BLaER1 (cell line): ENCODE measurements around the gene C1orf210.
A peak's percentile ranks its signal among the peaks of the same experiment; 100 is the strongest.

Experiments
- H3K27ac ChIP-seq: shearing (Covaris generic); formaldehyde crosslinking; 2 replicates; pipeline ENCODE4 v1.8.1; 2022
- H3K27me3 ChIP-seq: shearing (Covaris generic); formaldehyde crosslinking; 2 replicates; pipeline ENCODE4 v1.8.1; 2022
- H3K36me3 ChIP-seq: shearing (Covaris generic); formaldehyde crosslinking; 2 replicates; pipeline ENCODE4 v1.8.1; 2022
- H3K4me1 ChIP-seq: shearing (Covaris generic); formaldehyde crosslinking; 2 replicates; pipeline ENCODE4 v1.8.1; 2022
- H3K4me2 ChIP-seq: shearing (Covaris generic); formaldehyde crosslinking; 2 replicates; pipeline ENCODE4 v1.8.1; 2022
- H3K4me3 ChIP-seq: shearing (Covaris generic); formaldehyde crosslinking; 2 replicates; pipeline ENCODE4 v1.8.1; 2022
- H3K9ac ChIP-seq: shearing (Covaris generic); formaldehyde crosslinking; 2 replicates; pipeline ENCODE4 v1.8.1; 2022
- H3K9me3 ChIP-seq: shearing (Covaris generic); formaldehyde crosslinking; 2 replicates; pipeline ENCODE4 v1.8.1; 2022
- H4K20me1 ChIP-seq: shearing (Covaris generic); formaldehyde crosslinking; 2 replicates; pipeline ENCODE4 v1.8.1; 2022
- Cebpa-rat ChIP-seq: shearing (Covaris generic); IDR thresholded peaks from 2 replicates; pipeline ENCODE4 v1.8.1; 2022

The C1orf210 gene

GRCh38 chr1:43312663-43313515, 27.5 kb upstream of the C1orf210 start:
- Histone ChIP-seq H3K4me1 (no peaks in the 10 kb centered on the region), H3K9ac (no peak overlapping the region), H3K27ac (no peak overlapping the region), H3K4me2 (no peak overlapping the region), H3K36me3 (no peaks in the 10 kb centered on the region), H3K9me3 (no peaks in the 10 kb centered on the region), H3K27me3 (no peaks in the 10 kb centered on the region), H4K20me1 (no peaks in the 10 kb centered on the region), H3K4me3 (no peak overlapping the region)
- TF ChIP-seq Cebpa-rat = no peak

DNA sequence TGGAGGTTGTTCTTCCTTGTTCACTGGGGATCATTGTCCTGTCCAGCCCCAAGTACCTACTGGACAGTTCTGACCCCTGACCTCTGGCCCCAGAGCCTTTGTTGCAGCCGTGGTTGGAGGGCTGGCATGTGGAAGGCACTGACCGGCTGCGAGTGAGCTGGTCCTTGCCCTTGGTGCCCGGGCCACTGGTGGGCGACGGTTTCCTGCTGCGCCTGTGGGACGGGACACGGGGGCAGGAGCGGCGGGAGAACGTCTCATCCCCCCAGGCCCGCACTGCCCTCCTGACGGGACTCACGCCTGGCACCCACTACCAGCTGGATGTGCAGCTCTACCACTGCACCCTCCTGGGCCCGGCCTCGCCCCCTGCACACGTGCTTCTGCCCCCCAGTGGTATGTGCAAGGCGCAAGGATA, 26.8 kb upstream of the C1orf210 start:
- H3K4me3 ChIP-seq = no peak overlapping the region
- TF ChIP-seq Cebpa-rat = no peak

GRCh38 chr1:43311521-43311920, 26.1 kb upstream of the C1orf210 start:
- no peak overlapping the region for H3K4me2 ChIP-seq
- H3K27me3 ChIP-seq = no peaks in the 10 kb centered on the region
- H4K20me1 ChIP-seq = no peaks in the 10 kb centered on the region
- no peak overlapping the region for H3K27ac ChIP-seq
- H3K9ac ChIP-seq = no peak overlapping the region
- H3K9me3 ChIP-seq = no peaks in the 10 kb centered on the region
- no peaks in the 10 kb centered on the region for H3K4me1 ChIP-seq
- no peaks in the 10 kb centered on the region for H3K36me3 ChIP-seq
- H3K4me3 ChIP-seq = no peak overlapping the region
- TF ChIP-seq Cebpa-rat = no peak

More for the DNA sequence above, 26.8 kb upstream of the C1orf210 start:
- H3K9me3 ChIP-seq = no peaks in the 10 kb centered on the region
- H3K4me2 ChIP-seq = no peak overlapping the region
- no peak overlapping the region for H3K9ac ChIP-seq
- no peaks in the 10 kb centered on the region for H4K20me1 ChIP-seq
- no peaks in the 10 kb centered on the region for H3K27me3 ChIP-seq
- no peaks in the 10 kb centered on the region for H3K4me1 ChIP-seq
- H3K36me3 ChIP-seq = no peaks in the 10 kb centered on the region
- H3K27ac ChIP-seq = no peak overlapping the region

DNA sequence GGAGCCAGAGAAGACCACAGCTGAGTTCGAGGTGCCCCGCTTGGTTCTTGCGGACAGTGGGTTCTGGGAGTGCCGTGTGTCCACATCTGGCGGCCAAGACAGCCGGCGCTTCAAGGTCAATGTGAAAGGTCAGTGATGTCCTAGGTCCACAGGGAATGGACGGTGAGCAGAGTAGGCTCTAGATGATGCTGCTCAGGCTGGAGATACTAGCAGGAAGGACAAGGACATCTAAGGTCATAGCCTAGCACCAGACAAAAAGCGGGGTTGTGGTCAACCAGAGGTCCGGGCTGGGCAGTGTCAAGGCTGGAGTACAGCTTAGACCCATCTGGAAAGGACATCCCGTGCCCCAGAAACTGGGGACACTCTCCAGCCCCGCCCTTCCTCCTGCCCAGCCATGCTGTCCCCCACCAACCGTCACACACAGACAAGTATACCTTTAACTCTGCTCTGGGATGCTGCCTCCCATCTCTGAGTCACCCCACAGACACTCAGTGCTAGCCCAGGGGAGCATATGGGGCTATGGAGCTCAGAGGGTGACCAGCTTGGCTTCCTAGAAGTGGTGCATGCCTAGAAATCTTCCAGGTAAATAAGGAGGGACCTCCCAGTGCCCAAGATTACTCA, 24.1 kb upstream of the C1orf210 start:
- Histone ChIP-seq H3K4me3 (no peak overlapping the region), H3K36me3 (no peaks in the 10 kb centered on the region), H4K20me1 (no peaks in the 10 kb centered on the region), H3K9ac (no peak overlapping the region), H3K4me2 (no peak overlapping the region), H3K4me1 (peaks cover 15% of the 10 kb centered on the region), H3K27ac (no peak overlapping the region), H3K9me3 (no peaks in the 10 kb centered on the region), H3K27me3 (no peaks in the 10 kb centered on the region)
- TF ChIP-seq Cebpa-rat = no peak

GRCh38 chr1:43308635-43309404, 23.4 kb upstream of the C1orf210 start:
- H3K36me3 ChIP-seq = no peaks in the 10 kb centered on the region
- no peak for TF ChIP-seq Cebpa-rat
- H3K27ac ChIP-seq = no peak overlapping the region
- no peaks in the 10 kb centered on the region for H4K20me1 ChIP-seq
- H3K4me1 ChIP-seq = peaks cover 22% of the 10 kb centered on the region
- no peak overlapping the region for H3K9ac ChIP-seq
- H3K4me3 ChIP-seq = no peak overlapping the region
- H3K4me2 ChIP-seq = no peak overlapping the region
- no peaks in the 10 kb centered on the region for H3K9me3 ChIP-seq
- H3K27me3 ChIP-seq = no peaks in the 10 kb centered on the region

DNA sequence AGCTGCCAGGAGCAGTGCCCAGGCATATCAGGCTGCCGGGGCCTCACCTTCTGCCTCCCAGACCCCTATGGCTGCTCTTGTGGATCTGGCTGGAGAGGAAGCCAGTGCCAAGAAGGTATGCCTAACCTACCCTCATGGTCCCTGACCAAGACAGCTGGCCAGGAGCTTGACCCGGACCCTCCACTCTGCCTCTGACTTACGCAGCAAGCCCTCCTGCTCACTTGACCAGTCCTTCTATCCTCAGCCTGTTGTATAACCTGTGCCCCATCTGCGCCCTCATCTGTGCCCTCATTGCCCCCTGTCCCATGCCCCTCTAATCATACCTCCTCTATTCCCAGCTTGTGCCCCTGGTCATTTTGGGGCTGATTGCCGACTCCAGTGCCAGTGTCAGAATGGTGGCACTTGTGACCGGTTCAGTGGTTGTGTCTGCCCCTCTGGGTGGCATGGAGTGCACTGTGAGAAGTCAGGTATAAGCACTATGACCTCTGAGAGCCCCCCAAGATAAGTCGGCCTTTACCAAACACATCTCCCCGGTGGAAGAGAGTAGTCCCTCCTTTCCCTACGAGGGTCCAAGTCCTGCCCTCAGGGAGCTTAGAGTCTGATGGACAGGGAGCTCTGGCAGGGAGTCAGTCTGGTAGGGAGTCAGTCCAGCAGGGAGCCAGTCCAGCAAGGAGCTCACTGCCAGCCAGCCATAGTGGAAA, 22.2 kb upstream of the C1orf210 start:
- Histone ChIP-seq H4K20me1 (no peaks in the 10 kb centered on the region), H3K27ac (no peak overlapping the region), H3K4me2 (no peak overlapping the region), H3K9me3 (no peaks in the 10 kb centered on the region), H3K27me3 (no peaks in the 10 kb centered on the region), H3K4me3 (no peak overlapping the region), H3K4me1 (peaks cover 23% of the 10 kb centered on the region), H3K9ac (no peak overlapping the region), H3K36me3 (no peaks in the 10 kb centered on the region)
- no peak for TF ChIP-seq Cebpa-rat

DNA sequence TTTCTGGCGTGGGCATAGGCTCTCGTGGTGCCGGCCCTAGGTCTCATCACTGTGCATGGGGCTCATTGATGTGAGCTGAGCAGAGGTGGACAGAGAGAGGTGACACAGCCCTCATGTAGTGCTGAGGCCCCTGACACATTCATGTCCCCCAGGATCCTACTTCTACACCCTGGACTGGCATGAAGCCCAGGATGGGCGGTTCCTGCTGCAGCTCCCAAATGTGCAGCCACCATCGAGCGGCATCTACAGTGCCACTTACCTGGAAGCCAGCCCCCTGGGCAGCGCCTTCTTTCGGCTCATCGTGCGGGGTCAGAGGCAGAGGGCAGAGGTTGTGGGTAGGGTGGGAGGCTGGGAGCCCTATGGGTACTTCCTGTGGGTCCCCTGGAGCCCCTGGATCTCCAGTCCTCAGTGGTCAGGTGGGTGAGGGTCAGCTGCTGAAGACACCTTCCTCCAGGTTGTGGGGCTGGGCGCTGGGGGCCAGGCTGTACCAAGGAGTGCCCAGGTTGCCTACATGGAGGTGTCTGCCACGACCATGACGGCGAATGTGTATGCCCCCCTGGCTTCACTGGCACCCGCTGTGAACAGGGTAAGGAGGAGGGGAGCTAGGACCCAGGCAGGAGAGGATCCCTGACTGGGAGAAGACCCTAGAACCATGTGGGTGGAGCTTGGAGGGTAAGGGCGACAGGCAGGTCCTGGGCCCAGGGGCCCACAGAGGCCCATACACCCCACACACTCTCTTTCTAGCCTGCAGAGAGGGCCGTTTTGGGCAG, 21.5 kb upstream of the C1orf210 start:
- no peak for TF ChIP-seq Cebpa-rat
- H3K4me2 ChIP-seq = no peak overlapping the region
- H3K4me1 ChIP-seq = peaks cover 23% of the 10 kb centered on the region
- H3K36me3 ChIP-seq = no peaks in the 10 kb centered on the region
- H3K9ac ChIP-seq = no peak overlapping the region
- no peaks in the 10 kb centered on the region for H4K20me1 ChIP-seq
- no peak overlapping the region for H3K4me3 ChIP-seq
- no peaks in the 10 kb centered on the region for H3K9me3 ChIP-seq
- H3K27ac ChIP-seq = no peak overlapping the region
- no peaks in the 10 kb centered on the region for H3K27me3 ChIP-seq

GRCh38 chr1:43305926-43306687, 20.7 kb upstream of the C1orf210 start:
- peaks cover 26% of the 10 kb centered on the region for H3K4me1 ChIP-seq
- H3K27ac ChIP-seq = no peak overlapping the region
- H3K36me3 ChIP-seq = no peaks in the 10 kb centered on the region
- H3K4me2 ChIP-seq = 0 out of 2 replicates have a peak overlapping the region, but pooled peaks have one; percentile 5
- H3K27me3 ChIP-seq = no peaks in the 10 kb centered on the region
- H3K9me3 ChIP-seq = no peaks in the 10 kb centered on the region
- H4K20me1 ChIP-seq = no peaks in the 10 kb centered on the region
- TF ChIP-seq Cebpa-rat = no peak
- H3K9ac ChIP-seq = no peak overlapping the region
- no peak overlapping the region for H3K4me3 ChIP-seq
